Measurements from ENCODE around the gene STH. TPM values are rescaled to one million over a fixed set of nuclear protein-coding genes. Genes with fewer than 3 reads are reported as not detected.

Gene STH
- polyA plus RNA-seq, 1 donor (not counting 4 experiments of a cell fraction or from before 2014, with no cell fraction given), result not detected

GRCh38 chr17:46042925-46043324, 43.9 kb downstream of the STH start:
- TF ChIP-seq CTCF (optimal IDR thresholded peaks at IDR 0.05 in 1 of 3, IDR thresholded peaks at IDR 0.05 in 1 of 3, conservative IDR thresholded peaks at IDR 0.05 in 1 of 3; ENCODE audit: extremely low read depth in 1 of 3, insufficient read depth in 2 of 3, low read length in 3 of 3), result no peak
- TF ChIP-seq EZH2 (IDR thresholded peaks at IDR 0.05; ENCODE audit: low read length), result no peak

GRCh38 chr17:46043606-46044005, 44.6 kb downstream of the STH start:
- Histone ChIP-seq H3K36me3 (ENCODE audit: control insufficient read depth in 2 of 2, extremely low read depth in 1 of 2, insufficient read depth in 2 of 2, low read length in 2 of 2) (peaks cover 32 to 35% of the 10 kb centered on the region in 2 experiments), H3K9ac (ENCODE audit: control insufficient read depth, extremely low read depth, insufficient read depth, low read length) (no peak overlapping the region), H4K20me1 (ENCODE audit: control insufficient read depth, extremely low read depth, insufficient read depth, low read length) (no peaks in the 10 kb centered on the region), H3K4me3 (ENCODE audit: control insufficient read depth in 2 of 3, extremely low read depth in 1 of 3, insufficient read depth in 2 of 3, low read depth in 1 of 3, low read length in 3 of 3) (no peak overlapping the region), H3K27ac (ENCODE audit: control insufficient read depth, insufficient read depth, low read length) (no peak overlapping the region), H3K79me2 (ENCODE audit: control insufficient read depth, insufficient read depth, low read length) (no peaks in the 10 kb centered on the region), H3K4me2 (ENCODE audit: control insufficient read depth, extremely low read depth, insufficient read depth, low read depth, low read length) (no peak overlapping the region), H3K9me3 (ENCODE audit: control insufficient read depth, low read depth, low read length) (no peaks in the 10 kb centered on the region), H3K4me1 (ENCODE audit: control insufficient read depth, extremely low read depth, insufficient read depth, low read length) (no peaks in the 10 kb centered on the region), H2AFZ (ENCODE audit: control insufficient read depth, low read length) (no peak overlapping the region), H3K27me3 (ENCODE audit: control insufficient read depth, extremely low read depth, insufficient read depth, low read length) (no peaks in the 10 kb centered on the region), H3K9me1 (ENCODE audit: control insufficient read depth, extremely low read depth, insufficient read depth, low read length) (no peaks in the 10 kb centered on the region)
- DNase-seq (ENCODE audit: low read depth, low spot score), result no peak
- no peak for FAIRE-seq
- TF ChIP-seq EZH2 (IDR thresholded peaks at IDR 0.05; ENCODE audit: low read length) (no peak), CTCF (optimal IDR thresholded peaks at IDR 0.05 in 1 of 3, IDR thresholded peaks at IDR 0.05 in 1 of 3, conservative IDR thresholded peaks at IDR 0.05 in 1 of 3; ENCODE audit: extremely low read depth in 1 of 3, insufficient read depth in 2 of 3, low read length in 3 of 3) (no peak)
- dilution Hi-C loops (cut with MboI; ENCODE audit: extremely low pct_ligation_motif_present, low sequenced_read_pairs), result no loop called here

More at GRCh38 chr17:46042925-46043324, 43.9 kb downstream of the STH start:
- no peaks in the 10 kb centered on the region for H3K79me2 ChIP-seq (ENCODE audit: control insufficient read depth, insufficient read depth, low read length)
- peaks cover 34 to 40% of the 10 kb centered on the region in 2 experiments for H3K36me3 ChIP-seq (ENCODE audit: control insufficient read depth in 2 of 2, extremely low read depth in 1 of 2, insufficient read depth in 2 of 2, low read length in 2 of 2)
- no peak overlapping the region for H3K27ac ChIP-seq (ENCODE audit: control insufficient read depth, insufficient read depth, low read length)
- no peak for DNase-seq (ENCODE audit: low read depth, low spot score)
- no peak overlapping the region for H3K9ac ChIP-seq (ENCODE audit: control insufficient read depth, extremely low read depth, insufficient read depth, low read length)
- no peaks in the 10 kb centered on the region for H3K27me3 ChIP-seq (ENCODE audit: control insufficient read depth, extremely low read depth, insufficient read depth, low read length)
- no peaks in the 10 kb centered on the region for H3K9me1 ChIP-seq (ENCODE audit: control insufficient read depth, extremely low read depth, insufficient read depth, low read length)
- H3K9me3 ChIP-seq (ENCODE audit: control insufficient read depth, low read depth, low read length), result no peaks in the 10 kb centered on the region
- H4K20me1 ChIP-seq (ENCODE audit: control insufficient read depth, extremely low read depth, insufficient read depth, low read length), result no peaks in the 10 kb centered on the region
- H3K4me2 ChIP-seq (ENCODE audit: control insufficient read depth, extremely low read depth, insufficient read depth, low read depth, low read length), result no peak overlapping the region
- dilution Hi-C loops (cut with MboI; ENCODE audit: extremely low pct_ligation_motif_present, low sequenced_read_pairs), result no loop called here
- no peak overlapping the region for H2AFZ ChIP-seq (ENCODE audit: control insufficient read depth, low read length)
- FAIRE-seq, result no peak
- H3K4me1 ChIP-seq (ENCODE audit: control insufficient read depth, extremely low read depth, insufficient read depth, low read length), result no peaks in the 10 kb centered on the region
- no peak overlapping the region for H3K4me3 ChIP-seq (ENCODE audit: control insufficient read depth in 2 of 3, extremely low read depth in 1 of 3, insufficient read depth in 2 of 3, low read depth in 1 of 3, low read length in 3 of 3)
